ENCODE data around the gene ZDHHC5.
A peak's percentile ranks its signal among the peaks of the same experiment; 100 is the strongest.

The ZDHHC5 gene

GRCh38 chr11:57735619-57736298 lies 67.8 kb downstream of the ZDHHC5 start:
- no peak for DNase-seq

GRCh38 chr11:57741132-57742086 lies 73.5 kb downstream of the ZDHHC5 start, which contains the start of gene SELENOH:
SELENOH (plus strand) TSS chr11:57741491; CDS start chr11:57741596, 105 bp downstream.
- peak; percentile 95 for DNase-seq

- no peak for DNase-seq
Observed at GRCh38 chr11:57742087-57742452, 74.2 kb downstream of the ZDHHC5 start.

- DNase-seq = no peak
Observed at GRCh38 chr11:57744357-57744756, 76.4 kb downstream of the ZDHHC5 start.

GRCh38 chr11:57745206-57745605 lies 77.3 kb downstream of the ZDHHC5 start:
- DNase-seq = no peak

GRCh38 chr11:57746920-57747319 lies 79.0 kb downstream of the ZDHHC5 start:
- DNase-seq = no peak
